ENCODE data around the gene SNX11.

GRCh38 chr17:48104440-48104839 lies 3.1 kb upstream of the SNX11 start:
- no peak for TF ChIP-seq CTCF (conservative IDR thresholded peaks at IDR 0.05 in 1 of 2, IDR thresholded peaks at IDR 0.05 in 1 of 2; ENCODE audit: low read depth in 1 of 2, low read length in 2 of 2)
- no peak for TF ChIP-seq EZH2 (IDR thresholded peaks at IDR 0.05; ENCODE audit: low read length, missing control alignments)
